IPS-20b (cell line): Measurements from ENCODE around the gene BBOX1.

Experiments used
- H3K27ac ChIP-seq: one replicate; pipeline ENCODE4 v1.5.1; 2013; ENCODE audit warnings: low read length
- H3K27me3 ChIP-seq: 2 replicates; pipeline ENCODE4 v1.6.1; 2013; ENCODE audit warnings: mild to moderate bottlenecking, low read length, inconsistent platforms; ENCODE audit not compliant: insufficient read depth
- H3K36me3 ChIP-seq: 2 replicates; pipeline ENCODE4 v1.6.1; 2013; ENCODE audit warnings: low read depth, mild to moderate bottlenecking, inconsistent platforms, low read length, moderate library complexity; ENCODE audit not compliant: insufficient read depth
- H3K4me1 ChIP-seq: 2 replicates; pipeline ENCODE4 v1.6.1; 2013; ENCODE audit warnings: mild to moderate bottlenecking, control low read depth, inconsistent platforms, low read length, moderate library complexity; ENCODE audit not compliant: insufficient read depth
- H3K4me3 ChIP-seq: 2 replicates; pipeline ENCODE4 v1.5.1; 2013; ENCODE audit warnings: mild to moderate bottlenecking, low read length, inconsistent platforms
- H3K9ac ChIP-seq: 2 replicates; pipeline ENCODE4 v1.6.1; 2013; ENCODE audit warnings: low read depth, mild to moderate bottlenecking, inconsistent platforms, low read length, moderate library complexity
- H3K9me3 ChIP-seq: 2 replicates; pipeline ENCODE4 v1.6.1; 2013; ENCODE audit warnings: mild to moderate bottlenecking, low read depth, low read length, inconsistent platforms; ENCODE audit not compliant: insufficient read depth

Gene BBOX1

DNA sequence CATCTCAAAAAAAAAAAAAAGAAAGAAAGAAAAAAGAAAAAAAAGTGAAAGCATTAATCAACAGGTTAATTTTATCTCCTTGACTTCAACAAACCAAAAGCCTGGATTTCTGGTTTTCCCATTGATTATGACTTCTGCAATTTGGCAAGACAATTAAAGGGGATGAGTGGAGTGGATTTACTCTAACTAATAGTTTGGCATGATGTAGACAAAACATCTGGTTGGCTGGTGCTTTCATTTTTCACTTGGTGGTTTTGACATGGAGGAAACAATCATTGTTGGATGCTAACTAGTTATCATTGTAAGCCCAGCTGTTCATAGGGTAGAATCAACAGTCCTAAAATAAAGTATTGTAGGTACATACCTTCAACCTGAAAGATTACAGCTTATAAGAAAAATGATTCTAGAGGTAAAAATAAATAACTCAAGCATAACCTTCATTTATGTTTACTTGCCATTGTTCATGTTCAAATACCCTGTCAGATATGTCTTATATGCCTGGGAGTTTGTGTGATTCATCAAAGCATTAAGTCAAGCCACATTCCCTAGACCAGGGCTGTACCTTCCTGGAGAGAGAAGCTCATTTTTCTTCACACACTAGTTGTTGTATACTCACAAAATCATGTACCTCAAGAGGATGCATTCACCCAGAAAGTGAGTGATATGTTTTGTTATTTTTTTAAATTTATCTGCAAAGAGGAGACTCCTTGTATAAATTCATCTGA lies 31.6 kb upstream of the BBOX1 start:
- no peaks in the 10 kb centered on the region for H3K36me3 ChIP-seq
- H3K27ac ChIP-seq = no peak overlapping the region
- no peaks in the 10 kb centered on the region for H3K9me3 ChIP-seq
- no peak overlapping the region for H3K4me3 ChIP-seq
- H3K27me3 ChIP-seq = no peaks in the 10 kb centered on the region
- H3K9ac ChIP-seq = no peak overlapping the region
- no peaks in the 10 kb centered on the region for H3K4me1 ChIP-seq

GRCh38 chr11:27011560-27012233 lies 28.9 kb upstream of the BBOX1 start:
- no peak overlapping the region for H3K9ac ChIP-seq
- no peaks in the 10 kb centered on the region for H3K36me3 ChIP-seq
- no peaks in the 10 kb centered on the region for H3K4me1 ChIP-seq
- no peaks in the 10 kb centered on the region for H3K27me3 ChIP-seq
- no peaks in the 10 kb centered on the region for H3K9me3 ChIP-seq
- no peak overlapping the region for H3K27ac ChIP-seq
- H3K4me3 ChIP-seq = no peak overlapping the region

GRCh38 chr11:27012234-27012921 lies 28.2 kb upstream of the BBOX1 start:
- Histone ChIP-seq H3K27me3 (no peaks in the 10 kb centered on the region), H3K27ac (no peak overlapping the region), H3K9me3 (no peaks in the 10 kb centered on the region), H3K9ac (no peak overlapping the region), H3K4me1 (no peaks in the 10 kb centered on the region), H3K36me3 (no peaks in the 10 kb centered on the region), H3K4me3 (no peak overlapping the region)

DNA sequence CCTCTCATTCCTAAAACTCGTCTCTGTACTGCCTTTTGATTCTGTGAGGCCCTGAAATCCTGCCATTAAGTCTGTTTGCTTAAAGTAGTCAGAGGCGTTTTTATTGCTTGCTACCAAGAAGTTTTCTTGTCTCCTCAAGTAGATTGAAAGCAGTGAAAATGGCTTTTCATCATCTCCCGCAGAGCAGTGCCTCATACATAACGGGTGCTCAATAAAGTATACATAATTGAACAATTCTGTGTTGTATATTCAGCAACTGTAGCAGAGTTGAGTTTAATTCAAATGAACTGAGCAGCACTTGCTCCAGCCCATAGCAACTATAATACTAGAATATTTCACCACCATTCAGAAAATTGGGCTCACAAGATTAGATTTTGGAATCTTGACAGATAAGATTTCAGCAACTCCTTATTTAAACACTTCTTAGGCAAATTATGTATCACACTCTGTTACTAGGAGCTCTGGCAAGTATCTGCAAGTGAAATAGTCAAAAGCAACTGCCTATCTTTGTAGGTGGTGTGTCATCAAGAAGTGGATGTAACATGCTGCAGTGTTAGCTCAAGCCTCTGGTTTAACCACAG lies 26.7 kb upstream of the BBOX1 start:
- no peaks in the 10 kb centered on the region for H3K9me3 ChIP-seq
- H3K9ac ChIP-seq = no peak overlapping the region
- no peaks in the 10 kb centered on the region for H3K27me3 ChIP-seq
- no peaks in the 10 kb centered on the region for H3K36me3 ChIP-seq
- H3K4me3 ChIP-seq = no peak overlapping the region
- no peaks in the 10 kb centered on the region for H3K4me1 ChIP-seq
- no peak overlapping the region for H3K27ac ChIP-seq

DNA sequence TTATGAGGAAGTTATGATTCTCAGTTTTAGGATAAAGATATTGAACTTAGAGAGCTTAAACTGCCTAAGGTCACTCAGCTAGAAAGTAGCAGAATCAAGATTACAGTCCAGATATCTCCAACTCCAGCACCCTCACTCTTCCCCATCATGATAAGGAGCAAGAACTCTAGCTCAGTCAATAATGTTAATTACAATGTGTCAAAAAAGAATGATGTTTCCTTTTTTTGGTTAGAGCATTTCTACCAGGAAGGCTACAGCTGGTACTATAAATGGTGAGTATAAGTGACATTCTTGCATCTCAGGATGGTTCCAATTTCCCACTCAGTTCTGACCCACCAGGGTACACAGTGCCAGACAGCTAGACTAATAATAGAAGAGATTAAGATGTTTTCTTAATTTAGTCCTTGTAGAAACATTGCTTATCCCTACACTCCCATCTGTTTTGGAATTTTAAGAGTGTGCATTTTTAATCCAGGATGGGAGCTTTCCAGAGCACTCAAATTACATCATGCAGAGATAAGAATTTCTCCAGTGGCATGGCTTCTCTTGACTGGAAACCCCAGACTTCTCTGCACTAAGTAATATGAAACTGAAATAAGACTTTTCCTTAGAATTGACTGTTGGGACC lies 21.6 kb upstream of the BBOX1 start:
- Histone ChIP-seq H3K9me3 (no peaks in the 10 kb centered on the region), H3K27ac (no peak overlapping the region), H3K4me1 (no peaks in the 10 kb centered on the region), H3K36me3 (no peaks in the 10 kb centered on the region), H3K27me3 (no peaks in the 10 kb centered on the region), H3K9ac (no peak overlapping the region), H3K4me3 (no peak overlapping the region)

DNA sequence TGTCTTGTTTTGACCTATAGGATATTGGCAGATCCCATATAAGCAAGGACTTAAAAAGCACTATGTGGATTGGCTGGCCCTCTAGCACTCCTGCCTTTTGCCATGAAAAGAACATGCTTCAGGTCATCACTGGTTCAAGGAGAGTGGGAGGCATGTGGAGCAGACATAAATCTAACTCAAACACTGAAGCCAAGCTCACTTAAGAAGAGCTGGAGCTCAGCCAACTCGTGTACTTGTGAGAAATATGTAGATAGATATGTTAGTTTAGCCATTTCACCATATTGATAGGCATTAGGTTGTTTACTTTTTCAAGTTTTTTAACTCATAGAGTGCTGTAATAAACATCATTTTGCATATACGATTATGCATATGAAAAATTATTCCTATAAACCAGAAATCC lies 19.9 kb upstream of the BBOX1 start:
- H3K27ac ChIP-seq = no peak overlapping the region
- no peaks in the 10 kb centered on the region for H3K4me1 ChIP-seq
- no peak overlapping the region for H3K4me3 ChIP-seq
- no peaks in the 10 kb centered on the region for H3K9me3 ChIP-seq
- H3K36me3 ChIP-seq = no peaks in the 10 kb centered on the region
- H3K27me3 ChIP-seq = no peaks in the 10 kb centered on the region
- H3K9ac ChIP-seq = no peak overlapping the region

GRCh38 chr11:27022659-27023251 lies 17.9 kb upstream of the BBOX1 start:
- Histone ChIP-seq H3K36me3 (no peaks in the 10 kb centered on the region), H3K9ac (no peak overlapping the region), H3K4me3 (no peak overlapping the region), H3K27me3 (no peaks in the 10 kb centered on the region), H3K4me1 (no peaks in the 10 kb centered on the region), H3K9me3 (no peaks in the 10 kb centered on the region), H3K27ac (no peak overlapping the region)

DNA sequence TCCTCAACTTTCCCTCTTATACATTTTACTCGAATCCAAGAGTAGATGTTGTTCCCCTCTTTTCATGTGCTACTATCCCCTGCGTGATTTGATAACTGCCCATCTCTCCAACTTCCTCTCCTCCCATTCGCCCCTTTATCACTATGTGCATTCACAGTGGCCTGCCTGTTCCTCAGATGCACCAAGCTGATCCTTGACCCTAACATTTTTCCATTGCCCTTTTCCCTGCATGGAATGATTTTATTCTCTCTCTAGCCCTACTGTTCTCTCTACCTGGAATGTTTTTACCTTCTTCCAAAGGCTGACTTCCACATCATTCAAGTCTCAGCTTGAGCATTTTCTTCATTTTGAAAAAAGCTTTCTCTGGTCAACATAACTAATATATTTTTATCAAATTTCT lies 15.8 kb upstream of the BBOX1 start:
- Histone ChIP-seq H3K36me3 (no peaks in the 10 kb centered on the region), H3K4me1 (no peaks in the 10 kb centered on the region), H3K9me3 (no peaks in the 10 kb centered on the region), H3K27me3 (no peaks in the 10 kb centered on the region), H3K4me3 (no peak overlapping the region), H3K9ac (no peak overlapping the region), H3K27ac (no peak overlapping the region)

DNA sequence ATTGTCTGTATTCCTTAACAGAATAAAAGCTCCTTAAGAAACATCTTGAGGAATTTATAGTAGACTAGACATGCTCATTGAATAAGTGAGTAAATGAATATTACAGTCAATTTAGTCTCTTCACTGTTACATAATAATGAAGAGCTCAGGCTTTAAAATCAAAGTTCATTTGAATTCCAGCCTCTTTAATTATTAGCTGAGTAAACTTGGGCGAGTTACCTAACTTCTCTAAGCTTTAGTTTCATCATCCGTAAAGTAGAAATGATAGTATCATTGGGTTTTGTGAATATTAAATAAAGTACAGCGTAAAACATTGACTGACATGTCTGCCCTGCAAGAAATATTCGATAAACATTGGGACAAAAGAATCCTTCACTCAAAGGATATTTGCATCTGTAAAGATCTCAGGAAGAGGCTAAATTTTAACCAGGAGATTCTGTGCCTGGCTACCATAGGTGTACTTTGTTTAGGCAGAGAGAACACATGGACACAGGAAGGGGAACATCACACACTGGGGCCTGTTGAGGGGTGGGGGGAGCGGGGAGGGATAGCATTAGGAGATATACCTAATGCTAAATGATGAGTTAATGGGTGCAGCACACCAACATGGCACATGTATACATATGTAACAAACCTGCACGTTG lies 15.2 kb upstream of the BBOX1 start:
- Histone ChIP-seq H3K36me3 (no peaks in the 10 kb centered on the region), H3K4me1 (no peaks in the 10 kb centered on the region), H3K9me3 (no peaks in the 10 kb centered on the region), H3K4me3 (no peak overlapping the region), H3K27ac (no peak overlapping the region), H3K9ac (no peak overlapping the region), H3K27me3 (no peaks in the 10 kb centered on the region)

GRCh38 chr11:27025957-27026733 lies 14.5 kb upstream of the BBOX1 start:
- H3K9ac ChIP-seq = no peak overlapping the region
- H3K4me1 ChIP-seq = no peaks in the 10 kb centered on the region
- no peaks in the 10 kb centered on the region for H3K27me3 ChIP-seq

More at GRCh38 chr11:27025957-27026733, 14.5 kb upstream of the BBOX1 start:
- Histone ChIP-seq H3K27ac (no peak overlapping the region), H3K4me3 (no peak overlapping the region), H3K36me3 (no peaks in the 10 kb centered on the region), H3K9me3 (no peaks in the 10 kb centered on the region)
